Gastrocnemius medialis (tissue), 4 donors: Measurements from ENCODE around the gene MEIS2.

Experiments
- POLR2A ChIP-seq, 2 donors: fragments of 450-650 bp; IDR thresholded peaks; one replicate each; pipeline ENCODE4 v1.6.1; 2017; ENCODE audit warnings: antibody characterized with exemption in 2 of 2, mild to moderate bottlenecking in 2 of 2, moderate library complexity in 2 of 2
- TF ChIP-seq, protein P1 (sequence below), 5 experiments: fragments of 450-650 bp in 3 of 5; fragments of 200-600 bp in 2 of 5; sonication (generic) in 2 of 5; IDR thresholded peaks in 4 of 5; conservative IDR thresholded peaks in 1 of 5; 1 replicate in 4 of 5; 2 replicates in 1 of 5; pipeline ENCODE4 v1.5.1; 2016 to 2019; ENCODE audit warnings: antibody characterized with exemption in 5 of 5, mild to moderate bottlenecking in 3 of 5, moderate library complexity in 3 of 5

DNA sequence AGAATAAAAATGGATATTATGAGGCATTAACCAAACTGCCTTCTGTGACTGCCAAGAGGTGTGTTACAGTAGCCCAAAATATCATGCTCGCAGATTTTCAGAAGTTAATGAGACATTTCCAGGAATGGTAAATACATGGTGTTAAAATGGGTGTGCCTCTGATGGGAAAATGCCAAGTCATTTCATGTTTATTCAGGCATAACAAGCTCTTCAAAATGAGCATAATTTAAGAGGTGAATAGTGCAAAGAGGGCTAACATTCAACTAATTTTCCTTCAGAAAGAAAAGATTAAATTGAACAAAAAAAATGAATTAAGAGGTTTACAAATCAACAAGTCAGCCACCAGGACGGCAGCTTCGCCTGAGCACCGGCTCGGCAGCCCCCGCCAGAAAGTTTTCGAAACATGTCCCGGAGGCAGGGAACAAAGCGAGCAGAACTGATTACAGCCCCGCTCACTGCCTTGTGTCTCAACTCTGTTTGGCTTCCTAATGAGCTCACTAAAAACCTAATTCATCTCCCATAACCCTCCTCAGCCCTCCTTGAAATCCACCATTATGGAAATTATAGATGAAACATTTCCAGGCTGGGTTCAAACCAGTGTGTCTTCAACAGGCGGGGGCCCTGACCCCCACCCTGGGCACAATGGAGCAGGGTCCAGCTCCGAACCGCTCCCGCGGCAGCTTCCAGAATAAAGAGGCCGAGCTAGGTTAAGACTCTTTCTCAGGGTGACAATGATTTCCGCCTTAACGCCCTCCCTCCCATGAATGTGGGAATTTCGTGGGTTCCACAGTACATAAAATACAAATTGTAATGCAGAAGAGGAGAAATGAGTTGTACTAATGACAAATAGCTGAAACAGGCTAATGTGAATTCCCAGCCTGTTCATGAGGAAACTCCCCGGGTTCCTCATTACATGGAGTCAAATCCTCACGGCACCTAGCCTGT lies 43.9 kb downstream of the MEIS2 start:
- TF ChIP-seq, protein P1, sequence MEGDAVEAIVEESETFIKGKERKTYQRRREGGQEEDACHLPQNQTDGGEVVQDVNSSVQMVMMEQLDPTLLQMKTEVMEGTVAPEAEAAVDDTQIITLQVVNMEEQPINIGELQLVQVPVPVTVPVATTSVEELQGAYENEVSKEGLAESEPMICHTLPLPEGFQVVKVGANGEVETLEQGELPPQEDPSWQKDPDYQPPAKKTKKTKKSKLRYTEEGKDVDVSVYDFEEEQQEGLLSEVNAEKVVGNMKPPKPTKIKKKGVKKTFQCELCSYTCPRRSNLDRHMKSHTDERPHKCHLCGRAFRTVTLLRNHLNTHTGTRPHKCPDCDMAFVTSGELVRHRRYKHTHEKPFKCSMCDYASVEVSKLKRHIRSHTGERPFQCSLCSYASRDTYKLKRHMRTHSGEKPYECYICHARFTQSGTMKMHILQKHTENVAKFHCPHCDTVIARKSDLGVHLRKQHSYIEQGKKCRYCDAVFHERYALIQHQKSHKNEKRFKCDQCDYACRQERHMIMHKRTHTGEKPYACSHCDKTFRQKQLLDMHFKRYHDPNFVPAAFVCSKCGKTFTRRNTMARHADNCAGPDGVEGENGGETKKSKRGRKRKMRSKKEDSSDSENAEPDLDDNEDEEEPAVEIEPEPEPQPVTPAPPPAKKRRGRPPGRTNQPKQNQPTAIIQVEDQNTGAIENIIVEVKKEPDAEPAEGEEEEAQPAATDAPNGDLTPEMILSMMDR (IDR thresholded peaks at IDR 0.05 in 4 of 5, conservative IDR thresholded peaks at IDR 0.05 in 1 of 5): no peak
- no peak for TF ChIP-seq POLR2A (IDR thresholded peaks at IDR 0.05)
